Activated T-helper 1 cell treated with anti-CD3 and anti-CD28 coated beads, Interleukin-12 subunit alpha, Interleukin-12 subunit beta, Interleukin-2, Interleukin-4 antibody, amounts not matched to agents 30 ng/mL and 10 ng/mL and 1 ng/mL, durations not matched to agents 14 hours and 24 hours and 36 hours (primary cell): ENCODE data around the gene TGM3. TPM values are rescaled to one million over a fixed set of nuclear protein-coding genes. Genes with fewer than 3 reads are reported as not detected.

Experiments
- DNase-seq: peaks from one replicate; pipeline ENCODE4 v3.0.0; 2021; ENCODE audit warnings: low spot score
- H3K27ac Mint-ChIP-seq: one replicate; pipeline ENCODE4 v1.8.0; 2021; ENCODE audit warnings: mild to moderate bottlenecking, mixed read lengths
- H3K27me3 Mint-ChIP-seq: one replicate; pipeline ENCODE4 v1.8.0; 2022; ENCODE audit warnings: mild to moderate bottlenecking, moderate library complexity, mixed read lengths; ENCODE audit not compliant: insufficient read depth
- H3K36me3 Mint-ChIP-seq: one replicate; pipeline ENCODE4 v1.8.0; 2021; ENCODE audit warnings: low read depth, mixed read lengths
- H3K4me1 Mint-ChIP-seq: one replicate; pipeline ENCODE4 v1.8.0; 2021; ENCODE audit warnings: low read depth, mixed read lengths
- H3K4me3 Mint-ChIP-seq: one replicate; pipeline ENCODE4 v1.8.0; 2021; ENCODE audit warnings: mild to moderate bottlenecking, moderate library complexity, mixed read lengths
- H3K9me3 Mint-ChIP-seq: one replicate; pipeline ENCODE4 v1.8.0; 2021; ENCODE audit warnings: mixed read lengths
- intact Hi-C: fragments of 100-400 bp; cut with micrococcal nuclease; formaldehyde crosslinking; loops from one replicate; pipeline ENCODE4 v1.15.1; 2024
- total RNA-seq: library from RNA; stranded (reverse); gene quantifications from 2 replicates; pipeline ENCODE4 v1.2.3, GENCODE V29; 2022

Gene TGM3, protein sequence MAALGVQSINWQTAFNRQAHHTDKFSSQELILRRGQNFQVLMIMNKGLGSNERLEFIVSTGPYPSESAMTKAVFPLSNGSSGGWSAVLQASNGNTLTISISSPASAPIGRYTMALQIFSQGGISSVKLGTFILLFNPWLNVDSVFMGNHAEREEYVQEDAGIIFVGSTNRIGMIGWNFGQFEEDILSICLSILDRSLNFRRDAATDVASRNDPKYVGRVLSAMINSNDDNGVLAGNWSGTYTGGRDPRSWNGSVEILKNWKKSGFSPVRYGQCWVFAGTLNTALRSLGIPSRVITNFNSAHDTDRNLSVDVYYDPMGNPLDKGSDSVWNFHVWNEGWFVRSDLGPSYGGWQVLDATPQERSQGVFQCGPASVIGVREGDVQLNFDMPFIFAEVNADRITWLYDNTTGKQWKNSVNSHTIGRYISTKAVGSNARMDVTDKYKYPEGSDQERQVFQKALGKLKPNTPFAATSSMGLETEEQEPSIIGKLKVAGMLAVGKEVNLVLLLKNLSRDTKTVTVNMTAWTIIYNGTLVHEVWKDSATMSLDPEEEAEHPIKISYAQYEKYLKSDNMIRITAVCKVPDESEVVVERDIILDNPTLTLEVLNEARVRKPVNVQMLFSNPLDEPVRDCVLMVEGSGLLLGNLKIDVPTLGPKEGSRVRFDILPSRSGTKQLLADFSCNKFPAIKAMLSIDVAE
- total RNA-seq = not detected in 2 replicates

DNA sequence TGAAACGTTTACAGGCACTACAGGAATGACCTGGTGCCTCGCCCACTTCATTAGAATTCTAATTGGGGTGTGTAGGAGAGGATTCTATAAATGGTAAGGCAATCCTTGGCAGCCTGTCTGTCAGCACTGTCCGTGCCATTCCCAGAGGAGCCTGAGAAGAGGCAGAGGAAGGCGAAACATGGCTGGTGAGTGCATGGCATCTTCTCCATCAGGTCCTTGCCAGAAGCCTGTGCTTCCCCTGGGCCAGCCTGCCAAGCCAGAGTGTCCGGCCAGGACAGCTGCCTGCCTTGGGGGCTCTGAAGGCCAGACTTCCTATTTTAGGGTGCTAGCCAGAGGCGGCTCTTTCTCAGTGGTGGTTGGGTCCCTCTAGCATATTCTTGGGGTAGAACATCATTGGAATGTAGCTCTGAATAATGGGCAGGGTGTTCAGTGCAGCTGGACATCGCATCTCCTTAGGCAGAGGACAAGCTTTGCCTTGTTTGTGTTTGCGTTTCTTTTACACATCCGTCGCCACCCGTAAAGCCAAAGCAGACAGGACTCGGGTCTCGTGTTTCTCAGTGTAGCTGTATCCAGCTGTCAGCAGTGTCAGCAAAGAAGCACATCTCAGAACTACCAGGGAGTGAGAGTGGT, at the start of gene TGM3:
Gene TGM3, plus strand, starts transcription at position 116 of the 630 bp plus-strand sequence. Its CDS starts 63 bp downstream, at position 179.
- Mint-ChIP-seq H3K27me3 (no peaks in the 10 kb centered on the region), H3K4me3 (no peak within 1 kb of the TSS), H3K9me3 (no peaks in the 10 kb centered on the region), H3K27ac (no peak within 1 kb of the TSS), H3K4me1 (peaks cover 4% of the 10 kb centered on the region), H3K36me3 (no peaks in the 10 kb centered on the region)
- intact Hi-C loops = no loop called here
- DNase-seq = no peak

- Mint-ChIP-seq H3K27ac (no peak overlapping the region), H3K9me3 (no peaks in the 10 kb centered on the region), H3K4me1 (no peaks in the 10 kb centered on the region), H3K27me3 (peaks cover 6% of the 10 kb centered on the region), H3K4me3 (no peak overlapping the region), H3K36me3 (no peaks in the 10 kb centered on the region)
- intact Hi-C loops = no loop called here
- no peak for DNase-seq
Measured at GRCh38 chr20:2246069-2246491, 49.7 kb upstream of the TGM3 start.

DNA sequence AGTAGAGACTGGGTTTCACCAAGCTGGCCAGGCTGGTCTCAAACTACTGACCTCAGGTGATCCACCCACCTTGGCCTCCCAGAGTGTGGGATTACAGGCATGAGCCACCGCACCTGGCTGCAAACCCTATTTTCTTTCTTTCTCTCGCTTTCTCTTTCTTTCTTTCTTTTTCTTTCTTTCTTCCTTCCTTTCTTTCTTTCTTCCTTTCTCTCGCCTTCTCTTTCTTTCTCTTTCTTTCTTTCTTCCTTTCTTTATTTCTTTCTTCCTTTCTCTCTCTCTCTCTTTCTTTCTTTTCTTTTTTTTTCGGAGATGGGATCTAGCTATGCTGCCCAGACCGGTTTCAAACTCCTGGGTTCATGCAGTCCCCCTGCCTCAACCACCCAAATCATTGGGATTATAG, 47.0 kb upstream of the TGM3 start:
- no peak for DNase-seq
- no peaks in the 10 kb centered on the region for H3K9me3 Mint-ChIP-seq
- intact Hi-C loops = no loop called here
- no peaks in the 10 kb centered on the region for H3K4me1 Mint-ChIP-seq
- H3K27me3 Mint-ChIP-seq = peaks cover 7% of the 10 kb centered on the region
- H3K27ac Mint-ChIP-seq = no peak overlapping the region
- no peaks in the 10 kb centered on the region for H3K36me3 Mint-ChIP-seq
- no peak overlapping the region for H3K4me3 Mint-ChIP-seq

GRCh38 chr20:2249935-2250334, 45.9 kb upstream of the TGM3 start:
- H3K27me3 Mint-ChIP-seq = peaks cover 7% of the 10 kb centered on the region
- H3K4me1 Mint-ChIP-seq = peaks cover under 1% of the 10 kb centered on the region
- H3K4me3 Mint-ChIP-seq = no peak overlapping the region
- no peaks in the 10 kb centered on the region for H3K9me3 Mint-ChIP-seq
- H3K27ac Mint-ChIP-seq = no peak overlapping the region
- DNase-seq = no peak
- intact Hi-C loops = no loop called here
- H3K36me3 Mint-ChIP-seq = no peaks in the 10 kb centered on the region

- no peak for DNase-seq
- H3K4me1 Mint-ChIP-seq = peaks cover 14% of the 10 kb centered on the region
- intact Hi-C loops = no loop called here
- H3K36me3 Mint-ChIP-seq = no peaks in the 10 kb centered on the region
- no peak overlapping the region for H3K4me3 Mint-ChIP-seq
- H3K9me3 Mint-ChIP-seq = no peaks in the 10 kb centered on the region
- H3K27me3 Mint-ChIP-seq = peaks cover 7% of the 10 kb centered on the region
- no peak overlapping the region for H3K27ac Mint-ChIP-seq
Measured at GRCh38 chr20:2252419-2252997, 43.3 kb upstream of the TGM3 start.

DNA sequence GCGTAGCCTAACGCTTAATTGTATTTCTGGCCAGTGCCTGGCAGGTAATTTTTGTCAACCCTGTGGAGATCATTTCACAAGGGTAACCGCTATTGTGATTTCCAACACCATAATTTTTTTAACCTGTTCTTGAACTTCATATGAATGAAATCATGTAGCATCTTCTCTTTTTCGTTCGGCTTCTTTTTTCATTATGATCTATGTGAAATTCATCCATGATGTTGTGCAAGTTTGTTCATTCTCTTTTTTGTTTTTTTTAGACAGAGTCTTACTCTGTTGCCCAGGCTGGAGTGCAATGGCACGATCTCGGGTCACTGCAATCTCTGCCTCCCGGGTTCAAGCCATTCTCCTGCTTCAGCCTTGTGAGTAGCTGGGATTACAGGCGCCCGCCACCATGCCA, 42.5 kb upstream of the TGM3 start:
- H3K27me3 Mint-ChIP-seq = peaks cover 7% of the 10 kb centered on the region

DNA sequence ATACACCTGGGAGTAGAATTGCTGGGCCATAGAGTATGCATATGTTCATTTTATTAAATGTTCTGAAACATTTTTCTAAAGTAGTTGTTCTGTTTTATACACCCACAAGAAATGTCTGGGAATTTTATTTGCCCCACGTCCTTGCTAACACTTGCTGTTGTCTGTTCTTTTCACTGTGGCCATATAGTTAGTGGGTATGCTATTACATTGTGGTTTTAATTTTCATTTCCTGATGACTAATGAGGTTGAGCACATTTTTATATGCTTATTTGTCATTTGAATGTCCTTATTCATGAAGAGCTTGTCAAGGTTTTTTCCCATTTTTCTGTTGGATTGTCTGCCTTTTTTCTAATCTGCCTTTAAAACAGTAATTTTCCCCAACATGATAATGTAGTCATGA, 41.5 kb upstream of the TGM3 start:
- H3K9me3 Mint-ChIP-seq = no peaks in the 10 kb centered on the region
- peaks cover 14% of the 10 kb centered on the region for H3K4me1 Mint-ChIP-seq
- H3K27me3 Mint-ChIP-seq = peaks cover 7% of the 10 kb centered on the region
- intact Hi-C loops = no loop called here
- no peak overlapping the region for H3K27ac Mint-ChIP-seq
- H3K36me3 Mint-ChIP-seq = no peaks in the 10 kb centered on the region
- no peak for DNase-seq
- H3K4me3 Mint-ChIP-seq = no peak overlapping the region

More for the DNA sequence above, 42.5 kb upstream of the TGM3 start:
- Mint-ChIP-seq H3K4me1 (peaks cover 14% of the 10 kb centered on the region), H3K36me3 (no peaks in the 10 kb centered on the region), H3K9me3 (no peaks in the 10 kb centered on the region), H3K4me3 (no peak overlapping the region), H3K27ac (no peak overlapping the region)
- no peak for DNase-seq
- intact Hi-C loops = no loop called here

GRCh38 chr20:2255926-2256531, 39.8 kb upstream of the TGM3 start:
- DNase-seq = no peak
- peaks cover 14% of the 10 kb centered on the region for H3K4me1 Mint-ChIP-seq
- no peak overlapping the region for H3K27ac Mint-ChIP-seq
- no peak overlapping the region for H3K4me3 Mint-ChIP-seq
- H3K36me3 Mint-ChIP-seq = no peaks in the 10 kb centered on the region
- H3K27me3 Mint-ChIP-seq = peaks cover 4% of the 10 kb centered on the region
- H3K9me3 Mint-ChIP-seq = no peaks in the 10 kb centered on the region
- intact Hi-C loops = no loop called here

DNA sequence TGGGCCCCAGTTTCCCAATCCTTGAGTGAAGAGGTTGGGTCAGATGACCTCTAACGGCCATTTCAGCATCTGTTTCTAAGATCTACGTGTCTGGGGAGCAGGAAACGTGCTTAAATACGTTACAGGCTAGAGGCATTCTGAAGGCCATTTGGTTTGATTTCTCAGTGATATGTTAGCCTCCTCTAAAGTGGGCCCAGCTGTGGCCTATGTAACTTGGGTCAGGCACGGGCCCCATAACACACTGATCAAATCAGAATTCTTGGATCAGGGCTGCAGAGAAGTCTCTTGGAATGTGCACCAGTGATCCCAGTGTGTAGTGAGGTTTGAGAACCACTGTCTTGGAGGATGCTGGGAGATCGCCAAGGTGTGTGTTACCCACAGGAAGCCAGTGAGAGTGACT, 36.1 kb upstream of the TGM3 start:
- no peak overlapping the region for H3K27ac Mint-ChIP-seq
- intact Hi-C loops = no loop called here
- H3K9me3 Mint-ChIP-seq = no peaks in the 10 kb centered on the region
- H3K36me3 Mint-ChIP-seq = no peaks in the 10 kb centered on the region
- H3K4me3 Mint-ChIP-seq = no peak overlapping the region
- H3K4me1 Mint-ChIP-seq = peaks cover 14% of the 10 kb centered on the region
- peaks cover 2% of the 10 kb centered on the region for H3K27me3 Mint-ChIP-seq
- DNase-seq = no peak

DNA sequence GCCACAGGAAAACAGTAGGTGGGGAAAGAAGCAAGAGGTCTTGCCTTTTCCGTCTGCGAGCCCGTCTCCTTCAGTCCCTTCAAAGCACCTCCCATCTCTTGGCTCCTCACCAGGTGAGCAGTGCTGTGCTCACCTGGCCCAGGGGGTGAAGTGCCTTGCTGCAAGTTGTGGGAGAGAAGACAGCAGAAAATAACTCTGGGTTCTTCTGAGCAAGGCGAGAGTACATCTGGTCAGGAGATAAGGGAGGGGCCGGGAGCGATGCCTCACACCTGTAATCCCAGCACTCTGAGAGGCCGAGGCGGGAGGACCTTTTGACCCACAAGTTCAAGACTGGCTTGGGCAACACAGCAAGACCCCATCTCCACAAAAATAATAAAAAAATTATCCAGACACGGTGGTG, 35.6 kb upstream of the TGM3 start:
- H3K4me1 Mint-ChIP-seq = peaks cover 10% of the 10 kb centered on the region
- DNase-seq = no peak
- H3K27me3 Mint-ChIP-seq = peaks cover 2% of the 10 kb centered on the region
- H3K9me3 Mint-ChIP-seq = no peaks in the 10 kb centered on the region
- H3K4me3 Mint-ChIP-seq = no peak overlapping the region
- no peaks in the 10 kb centered on the region for H3K36me3 Mint-ChIP-seq
- no peak overlapping the region for H3K27ac Mint-ChIP-seq
- intact Hi-C loops = no loop called here

GRCh38 chr20:2261046-2261485, 34.7 kb upstream of the TGM3 start:
- Mint-ChIP-seq H3K4me1 (peaks cover 2% of the 10 kb centered on the region), H3K27ac (no peak overlapping the region)
- no peak for DNase-seq

DNA sequence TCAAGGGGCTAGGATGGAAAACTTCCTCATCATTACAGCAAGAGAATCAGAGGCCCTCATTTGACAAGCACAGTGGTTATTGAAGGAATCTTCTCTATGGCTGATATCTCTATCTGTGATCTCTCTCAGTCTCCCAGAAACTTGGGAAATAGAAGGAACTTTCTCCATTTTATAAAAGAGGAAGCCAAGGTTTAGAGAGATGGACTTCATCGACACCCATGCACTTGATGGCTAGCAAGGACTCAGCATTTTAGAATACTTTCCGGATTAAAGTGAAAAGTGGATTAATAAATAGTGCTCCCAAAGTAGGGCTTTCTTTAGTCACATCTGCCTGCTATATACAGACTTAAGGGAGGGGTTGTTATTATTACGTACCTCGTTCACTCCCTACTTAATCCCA, 34.2 kb upstream of the TGM3 start:
- Mint-ChIP-seq H3K27me3 (peaks cover 5% of the 10 kb centered on the region), H3K4me3 (no peak overlapping the region), H3K4me1 (no peaks in the 10 kb centered on the region), H3K9me3 (no peaks in the 10 kb centered on the region), H3K36me3 (no peaks in the 10 kb centered on the region), H3K27ac (no peak overlapping the region)
- no peak for DNase-seq
- intact Hi-C loops = no loop called here

More at GRCh38 chr20:2261046-2261485, 34.7 kb upstream of the TGM3 start:
- Mint-ChIP-seq H3K4me3 (no peak overlapping the region), H3K9me3 (no peaks in the 10 kb centered on the region), H3K36me3 (no peaks in the 10 kb centered on the region), H3K27me3 (peaks cover 2% of the 10 kb centered on the region)
- intact Hi-C loops = no loop called here
